Epithelial cell of proximal tubule (primary cell): ENCODE data around the gene GMPR. TPM values are rescaled to one million over a fixed set of nuclear protein-coding genes. Genes with fewer than 3 reads are reported as not detected.

Experiments
- DNase-seq: peaks from one replicate; pipeline ENCODE4 v3.0.0-alpha.2; 2011; ENCODE audit warnings: low read depth
- H3K4me3 ChIP-seq: 2 replicates; pipeline ENCODE4 v1.5.1; 2011; ENCODE audit warnings: low read depth, mild to moderate bottlenecking, low read length
- total RNA-seq: library from RNA; depleted of rRNA; stranded (reverse); fragments of >200 nt; gene quantifications from 2 replicates; pipeline ENCODE4 v1.2.3, GENCODE V29; 2015
- TF ChIP-seq, protein P1 (sequence below): conservative IDR thresholded peaks from 2 replicates; pipeline ENCODE4 v1.5.1; 2012; ENCODE audit warnings: low read depth, mild to moderate bottlenecking, low read length

The GMPR gene
- total RNA-seq, 1 donor from 2014 or later, result 0.81 TPM

DNA sequence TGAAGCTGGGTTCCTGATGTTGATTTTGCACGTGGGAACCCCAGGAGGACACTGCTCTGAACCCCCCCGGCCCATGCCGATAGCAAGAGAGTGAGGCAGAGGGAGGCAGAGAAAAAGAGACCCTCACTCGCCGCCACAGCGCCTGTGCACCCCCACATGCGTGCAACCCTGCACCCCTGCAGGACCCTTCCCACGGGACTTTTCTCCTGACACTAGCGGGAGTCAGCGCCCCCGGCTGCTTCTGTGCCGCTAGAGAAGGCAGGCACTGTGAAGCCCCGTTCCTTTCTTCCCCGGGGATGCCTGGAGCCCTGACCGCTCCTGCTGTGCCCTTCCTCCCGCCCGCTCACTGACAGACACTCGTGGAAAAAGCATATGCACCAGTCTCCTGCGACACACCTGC is 67.4 kb downstream of the GMPR start:
- no peak for DNase-seq
- TF ChIP-seq, protein P1, sequence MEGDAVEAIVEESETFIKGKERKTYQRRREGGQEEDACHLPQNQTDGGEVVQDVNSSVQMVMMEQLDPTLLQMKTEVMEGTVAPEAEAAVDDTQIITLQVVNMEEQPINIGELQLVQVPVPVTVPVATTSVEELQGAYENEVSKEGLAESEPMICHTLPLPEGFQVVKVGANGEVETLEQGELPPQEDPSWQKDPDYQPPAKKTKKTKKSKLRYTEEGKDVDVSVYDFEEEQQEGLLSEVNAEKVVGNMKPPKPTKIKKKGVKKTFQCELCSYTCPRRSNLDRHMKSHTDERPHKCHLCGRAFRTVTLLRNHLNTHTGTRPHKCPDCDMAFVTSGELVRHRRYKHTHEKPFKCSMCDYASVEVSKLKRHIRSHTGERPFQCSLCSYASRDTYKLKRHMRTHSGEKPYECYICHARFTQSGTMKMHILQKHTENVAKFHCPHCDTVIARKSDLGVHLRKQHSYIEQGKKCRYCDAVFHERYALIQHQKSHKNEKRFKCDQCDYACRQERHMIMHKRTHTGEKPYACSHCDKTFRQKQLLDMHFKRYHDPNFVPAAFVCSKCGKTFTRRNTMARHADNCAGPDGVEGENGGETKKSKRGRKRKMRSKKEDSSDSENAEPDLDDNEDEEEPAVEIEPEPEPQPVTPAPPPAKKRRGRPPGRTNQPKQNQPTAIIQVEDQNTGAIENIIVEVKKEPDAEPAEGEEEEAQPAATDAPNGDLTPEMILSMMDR, result no peak
- H3K4me3 ChIP-seq, result no peak overlapping the region

DNA sequence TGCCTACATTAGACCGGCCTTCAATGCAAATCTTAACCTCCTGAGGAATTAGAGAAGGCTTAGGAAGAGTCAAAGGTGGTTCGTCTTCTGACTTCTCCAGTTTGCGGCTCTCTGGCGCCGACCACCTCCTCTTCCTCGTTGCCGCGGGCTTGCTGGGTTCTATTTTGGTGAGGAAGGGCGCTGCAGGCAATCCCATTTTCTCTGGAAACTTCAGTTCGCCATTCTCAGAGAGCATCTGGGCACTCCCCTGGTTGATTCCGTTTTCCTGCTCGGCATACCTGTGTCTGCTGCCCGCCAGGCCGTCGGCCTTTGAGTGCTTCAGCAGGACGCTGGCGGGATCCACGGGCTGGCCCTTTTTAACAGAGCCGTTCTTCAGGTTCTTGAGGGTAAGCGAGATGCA is 67.9 kb downstream of the GMPR start:
- TF ChIP-seq, protein P1, result no peak
- no peak overlapping the region for H3K4me3 ChIP-seq
- no peak for DNase-seq

- DNase-seq, result no peak
- TF ChIP-seq, protein P1, result no peak
- no peak overlapping the region for H3K4me3 ChIP-seq
Measured at GRCh38 chr6:16311763-16312162, 73.4 kb downstream of the GMPR start.

GRCh38 chr6:16313732-16314131 is 75.3 kb downstream of the GMPR start:
- no peak for DNase-seq
- TF ChIP-seq, protein P1, result no peak
- H3K4me3 ChIP-seq, result no peak overlapping the region

DNA sequence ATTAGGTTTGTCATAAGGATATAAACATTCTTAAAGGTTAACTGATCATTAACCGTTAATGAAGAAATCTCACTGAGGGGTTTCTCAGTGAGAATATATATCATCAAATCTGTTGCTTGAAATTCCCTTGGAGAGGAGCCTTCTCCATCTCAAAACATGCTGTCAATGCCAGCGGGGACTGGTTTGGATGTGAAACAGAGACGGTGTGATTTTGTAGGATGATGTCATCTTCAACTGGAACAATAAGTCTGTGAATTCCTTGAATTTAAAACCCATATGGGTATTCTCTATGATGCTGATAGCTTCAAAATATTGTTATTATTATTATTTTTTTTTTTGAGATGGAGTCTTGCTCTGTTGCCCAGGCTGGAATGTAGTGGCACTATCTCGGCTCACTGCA is 75.9 kb downstream of the GMPR start:
- H3K4me3 ChIP-seq, result no peak overlapping the region
- no peak for DNase-seq
- TF ChIP-seq, protein P1, result no peak

GRCh38 chr6:16316741-16317251 is 78.4 kb downstream of the GMPR start:
- H3K4me3 ChIP-seq, result no peak overlapping the region
- TF ChIP-seq, protein P1, result peak; percentile 80
- DNase-seq, result no peak

GRCh38 chr6:16318538-16318937 is 80.2 kb downstream of the GMPR start:
- TF ChIP-seq, protein P1, result no peak
- H3K4me3 ChIP-seq, result no peak overlapping the region
- DNase-seq, result no peak
